Transverse colon (tissue), 4 donors: ENCODE measurements around the gene L3MBTL4. TPM values are rescaled to one million over a fixed set of nuclear protein-coding genes. Genes with fewer than 3 reads are reported as not detected.

Source experiments
- DNase-seq: peaks from one replicate; pipeline ENCODE4 v3.0.0-alpha.2; 2019
- H3K27ac ChIP-seq, 4 donors: fragments of 200-600 bp; sonication (generic); 2 replicates each; pipeline ENCODE4 v1.5.1; 2016 to 2018; ENCODE audit warnings: inconsistent platforms in 4 of 4
- H3K27me3 ChIP-seq: fragments of 200-600 bp; sonication (generic); 2 replicates; pipeline ENCODE4 v1.5.1; 2017; ENCODE audit warnings: inconsistent platforms
- H3K36me3 ChIP-seq, 4 donors: fragments of 200-600 bp; sonication (generic); 2 replicates each; pipeline ENCODE4 v1.5.1; 2017 to 2019; ENCODE audit warnings: inconsistent platforms in 4 of 4
- H3K4me1 ChIP-seq, 4 donors: fragments of 200-600 bp; sonication (generic); 2 replicates each; pipeline ENCODE4 v1.5.1; 2017 to 2020; ENCODE audit warnings: inconsistent platforms in 4 of 4
- H3K4me3 ChIP-seq, 4 donors: fragments of 200-600 bp; sonication (generic); 1 replicate in 1 of 4; 2 replicates in 3 of 4; pipeline versions ENCODE4 v1.5.1 to v1.6.1; 2017 to 2019; ENCODE audit warnings: inconsistent platforms in 4 of 4
- H3K9me3 ChIP-seq, 2 donors: fragments of 200-600 bp; sonication (generic); 2 replicates each; pipeline ENCODE4 v1.5.1; 2017 to 2019; ENCODE audit warnings: inconsistent platforms in 2 of 2
- CTCF ChIP-seq, 5 experiments: fragments of 200-600 bp in 3 of 5; fragments of 450-650 bp in 2 of 5; sonication (generic) in 3 of 5; IDR thresholded peaks; 1 replicate in 2 of 5; 2 replicates in 3 of 5; pipeline ENCODE4 v1.5.1; 2016 to 2017; ENCODE audit warnings: antibody characterized with exemption in 5 of 5, inconsistent platforms in 3 of 5, mild to moderate bottlenecking in 2 of 5, moderate library complexity in 1 of 5
- EP300 ChIP-seq: sonication (generic); formaldehyde crosslinking; IDR thresholded peaks from one replicate; pipeline ENCODE4 v1.6.1; 2017; ENCODE audit warnings: antibody characterized with exemption, low read depth
- POLR2A ChIP-seq: fragments of 450-650 bp; IDR thresholded peaks from one replicate; pipeline ENCODE4 v1.6.1; 2016; ENCODE audit warnings: antibody characterized with exemption, mild to moderate bottlenecking, moderate library complexity
- POLR2AphosphoS5 ChIP-seq, 3 donors: sonication (generic); formaldehyde crosslinking; IDR thresholded peaks; one replicate each; pipeline ENCODE4 v1.6.1; 2016; ENCODE audit warnings: antibody characterized with exemption in 3 of 3
- WGBS, 2 donors: methylation state at CpG; one replicate each; pipeline ENCODE4 v1.1.5; 2018; ENCODE audit warnings: low coverage in 1 of 2; 5-methylcytosine and 5-hydroxymethylcytosine counted together
- in situ Hi-C, 4 donors: fragments of 200-750 bp; cut with MboI; loops; one replicate each; pipeline versions ENCODE4 v1.15.0 to v1.15.1; 2017; ENCODE audit warnings: low sequenced_read_pairs in 3 of 4, low pct_ligation_motif_present in 1 of 4, low pct_unique_long_range_greater_than_20kb in 1 of 4
- intact Hi-C: fragments of 100-400 bp; cut with DNase I; formaldehyde crosslinking; loops from one replicate; pipeline ENCODE4 v1.15.1; 2023; ENCODE audit warnings: low total_unique reads
- total RNA-seq, 4 donors: library from RNA; depleted of rRNA; stranded (reverse); fragments of >200 nt; gene quantifications; one replicate each; pipeline ENCODE4 v1.1.0, GENCODE V29; 2016

Gene L3MBTL4
- total RNA-seq, 4 donors from 2014 or later = 0.20 to 4.9 (median 2.9) TPM

GRCh38 chr18:6170604-6171003 lies 244.1 kb downstream of the L3MBTL4 start:
- no peak overlapping the region for H3K4me3 ChIP-seq
- in situ Hi-C loops = no loop called here
- WGBS, 2 donors = 92 to 94% methylated on average over 6 to 7 of the region's 7 CpGs
- DNase-seq = no peak
- no peaks in the 10 kb centered on the region for H3K27me3 ChIP-seq
- no peak overlapping the region for H3K27ac ChIP-seq
- H3K36me3 ChIP-seq = no peaks in the 10 kb centered on the region
- no peak for TF ChIP-seq POLR2AphosphoS5 (IDR thresholded peaks at IDR 0.05)
- TF ChIP-seq POLR2A = no peak
- TF ChIP-seq CTCF (IDR thresholded peaks at IDR 0.05) = no peak
- no peak for TF ChIP-seq EP300
- intact Hi-C loops = no loop called here
- no peaks in the 10 kb centered on the region for H3K4me1 ChIP-seq
- no peaks in the 10 kb centered on the region for H3K9me3 ChIP-seq

GRCh38 chr18:6161549-6161948 lies 253.2 kb downstream of the L3MBTL4 start:
- WGBS, 2 donors = 84 to 95% methylated on average over 4 of the region's 4 CpGs
- peaks cover 0 to 3% of the 10 kb centered on the region in 2 donors for H3K9me3 ChIP-seq
- no peak for DNase-seq
- no peaks in the 10 kb centered on the region for H3K36me3 ChIP-seq
- H3K4me1 ChIP-seq = no peaks in the 10 kb centered on the region
- intact Hi-C loops = no loop called here
- TF ChIP-seq POLR2A (no peak), POLR2AphosphoS5 (IDR thresholded peaks at IDR 0.05) (no peak), EP300 (no peak), CTCF (IDR thresholded peaks at IDR 0.05) (no peak)
- no peak overlapping the region for H3K27ac ChIP-seq
- in situ Hi-C loops = no loop called here
- no peaks in the 10 kb centered on the region for H3K27me3 ChIP-seq
- no peak overlapping the region for H3K4me3 ChIP-seq

- Histone ChIP-seq H3K27ac (no peak overlapping the region), H3K4me1 (no peaks in the 10 kb centered on the region), H3K27me3 (no peaks in the 10 kb centered on the region), H3K9me3 (peaks cover 0 to 3% of the 10 kb centered on the region in 2 donors), H3K4me3 (no peak overlapping the region), H3K36me3 (no peaks in the 10 kb centered on the region)
- intact Hi-C loops (no loop called here), in situ Hi-C loops (no loop called here)
- no peak for DNase-seq
- WGBS, 2 donors = 91 to 93% methylated on average over 6 to 7 of the region's 7 CpGs
- TF ChIP-seq POLR2AphosphoS5 (IDR thresholded peaks at IDR 0.05) (no peak), CTCF (IDR thresholded peaks at IDR 0.05) (no peak), EP300 (no peak), POLR2A (no peak)
These were observed 255.3 kb downstream of the L3MBTL4 start for GRCh38 chr18:6159426-6159825.

- WGBS, 2 donors = 80 to 96% methylated on average over 1 to 3 of the region's 3 CpGs
- no peaks in the 10 kb centered on the region for H3K4me1 ChIP-seq
- TF ChIP-seq POLR2A = no peak
- TF ChIP-seq EP300 = no peak
- TF ChIP-seq CTCF (IDR thresholded peaks at IDR 0.05) = no peak
- no peak for TF ChIP-seq POLR2AphosphoS5 (IDR thresholded peaks at IDR 0.05)
- H3K4me3 ChIP-seq = no peak overlapping the region
- peaks cover 0 to 3% of the 10 kb centered on the region in 2 donors for H3K9me3 ChIP-seq
- no peaks in the 10 kb centered on the region for H3K36me3 ChIP-seq
- no peaks in the 10 kb centered on the region for H3K27me3 ChIP-seq
- DNase-seq = no peak
- in situ Hi-C loops = no loop called here
- intact Hi-C loops = no loop called here
- H3K27ac ChIP-seq = no peak overlapping the region
These were observed 255.8 kb downstream of the L3MBTL4 start for GRCh38 chr18:6158958-6159357.
